GM20431 (cell line): ENCODE results near the gene ECE1.

Experiments
- in situ Hi-C: fragments of 300-500 bp; cut with MseI, MboI; formaldehyde crosslinking; loops from one replicate; pipeline ENCODE4 v1.15.0; 2020; ENCODE audit warnings: low sequenced_read_pairs; ENCODE audit not compliant: unreplicated experiment

Gene ECE1

GRCh38 chr1:21257431-21258135, 32.7 kb downstream of the ECE1 start:
- in situ Hi-C loops: loop anchor here (10.0 kb wide), 1 partner anchor 107 kb away; no protein-coding TSS in a partner anchor

- in situ Hi-C loops: loop anchor here (10.0 kb wide), 1 partner anchor 108 kb away; no protein-coding TSS in a partner anchor
Observed at GRCh38 chr1:21256776-21257175, 33.5 kb downstream of the ECE1 start.

- in situ Hi-C loops: loop anchor here (10.0 kb wide), 1 partner anchor 109 kb away; no protein-coding TSS in a partner anchor
Observed at GRCh38 chr1:21255943-21256320, 34.3 kb downstream of the ECE1 start.

GRCh38 chr1:21255284-21255942, 34.9 kb downstream of the ECE1 start:
- in situ Hi-C loops: loop anchor here (10.0 kb wide), 1 partner anchor 109 kb away; no protein-coding TSS in a partner anchor

- in situ Hi-C loops: loop anchor here (10.0 kb wide), 1 partner anchor 110 kb away; no protein-coding TSS in a partner anchor
Observed at GRCh38 chr1:21254335-21254951, 35.8 kb downstream of the ECE1 start.

- in situ Hi-C loops: loop anchor here (10.0 kb wide), 1 partner anchor 113 kb away; no protein-coding TSS in a partner anchor
Observed at GRCh38 chr1:21251773-21252471, 38.3 kb downstream of the ECE1 start.

- in situ Hi-C loops: loop anchor here (10.0 kb wide), 1 partner anchor 115 kb away; no protein-coding TSS in a partner anchor
Observed at GRCh38 chr1:21249940-21250493, 40.2 kb downstream of the ECE1 start.

GRCh38 chr1:21247892-21248715, 42.2 kb downstream of the ECE1 start:
- in situ Hi-C loops: no loop called here

- in situ Hi-C loops: no loop called here
Observed at GRCh38 chr1:21246905-21247642, 43.2 kb downstream of the ECE1 start.

- in situ Hi-C loops: no loop called here
Observed at GRCh38 chr1:21245688-21246229, 44.5 kb downstream of the ECE1 start.

GRCh38 chr1:21244986-21245687, 45.1 kb downstream of the ECE1 start:
- in situ Hi-C loops: no loop called here

- in situ Hi-C loops: no loop called here
Observed at GRCh38 chr1:21244154-21244553, 46.1 kb downstream of the ECE1 start.

GRCh38 chr1:21242846-21243245, 47.4 kb downstream of the ECE1 start:
- in situ Hi-C loops: no loop called here

GRCh38 chr1:21241771-21242581, 48.3 kb downstream of the ECE1 start:
- in situ Hi-C loops: no loop called here

- in situ Hi-C loops: no loop called here
Observed at GRCh38 chr1:21240706-21241105, 49.6 kb downstream of the ECE1 start.

- in situ Hi-C loops: no loop called here
Observed at GRCh38 chr1:21239221-21239620, 51.0 kb downstream of the ECE1 start.
